Activated B cell treated with CpG ODN at 0.5 μM for 24 hours (primary cell): ENCODE data around the gene PSMC3. TPM values are rescaled to one million over a fixed set of nuclear protein-coding genes. Genes with fewer than 3 reads are reported as not detected.

ENCODE experiments used
- ATAC-seq: fragments of 200-7000 bp; cut with Tn5 transposase; one replicate; pipeline ENCODE4 v1.10.0; 2021; ENCODE audit warnings: low read depth, mild to moderate bottlenecking, moderate library complexity
- CTCF ChIA-PET: fragments of 350-600 bp; sonication (Branson Sonifier 250); formaldehyde crosslinking; loops from one replicate; lab custom pipeline; 2021; ENCODE audit warnings: antibody characterized with exemption; lab: Charles Lee
- POLR2A ChIA-PET: fragments of 350-600 bp; sonication (Branson Sonifier 250); formaldehyde crosslinking; loops from one replicate; lab custom pipeline; 2021; ENCODE audit warnings: antibody characterized with exemption; lab: Charles Lee
- DNase-seq: peaks from one replicate; pipeline ENCODE4 v3.0.0; 2022
- H3K27ac Mint-ChIP-seq: one replicate; pipeline ENCODE4 v1.8.0; 2020; ENCODE audit warnings: mixed read lengths
- H3K27me3 Mint-ChIP-seq: one replicate; pipeline ENCODE4 v1.8.0; 2021; ENCODE audit warnings: mixed read lengths
- H3K36me3 Mint-ChIP-seq: one replicate; pipeline ENCODE4 v1.8.0; 2021; ENCODE audit warnings: low read depth, mixed read lengths
- H3K4me1 Mint-ChIP-seq: one replicate; pipeline ENCODE4 v1.8.0; 2021; ENCODE audit warnings: mixed read lengths
- H3K4me3 Mint-ChIP-seq: one replicate; pipeline ENCODE4 v1.8.0; 2020; ENCODE audit warnings: mild to moderate bottlenecking, mixed read lengths
- H3K9me3 Mint-ChIP-seq: one replicate; pipeline ENCODE4 v1.8.0; 2020; ENCODE audit warnings: mixed read lengths
- intact Hi-C: fragments of 100-400 bp; cut with micrococcal nuclease; formaldehyde crosslinking; loops from one replicate; pipeline ENCODE4 v1.15.1; 2024
- total RNA-seq: library from RNA; stranded (reverse); gene quantifications from 2 replicates; pipeline ENCODE4 v1.2.3, GENCODE V29; 2022
- TF ChIP-seq, protein P1 (sequence below): fragments of 200-600 bp; IDR thresholded peaks from one replicate; pipeline ENCODE4 v1.8.0; 2022; ENCODE audit warnings: antibody characterized with exemption, mild to moderate bottlenecking

The PSMC3 gene
- total RNA-seq, 1 donor from 2014 or later = 101 TPM

DNA sequence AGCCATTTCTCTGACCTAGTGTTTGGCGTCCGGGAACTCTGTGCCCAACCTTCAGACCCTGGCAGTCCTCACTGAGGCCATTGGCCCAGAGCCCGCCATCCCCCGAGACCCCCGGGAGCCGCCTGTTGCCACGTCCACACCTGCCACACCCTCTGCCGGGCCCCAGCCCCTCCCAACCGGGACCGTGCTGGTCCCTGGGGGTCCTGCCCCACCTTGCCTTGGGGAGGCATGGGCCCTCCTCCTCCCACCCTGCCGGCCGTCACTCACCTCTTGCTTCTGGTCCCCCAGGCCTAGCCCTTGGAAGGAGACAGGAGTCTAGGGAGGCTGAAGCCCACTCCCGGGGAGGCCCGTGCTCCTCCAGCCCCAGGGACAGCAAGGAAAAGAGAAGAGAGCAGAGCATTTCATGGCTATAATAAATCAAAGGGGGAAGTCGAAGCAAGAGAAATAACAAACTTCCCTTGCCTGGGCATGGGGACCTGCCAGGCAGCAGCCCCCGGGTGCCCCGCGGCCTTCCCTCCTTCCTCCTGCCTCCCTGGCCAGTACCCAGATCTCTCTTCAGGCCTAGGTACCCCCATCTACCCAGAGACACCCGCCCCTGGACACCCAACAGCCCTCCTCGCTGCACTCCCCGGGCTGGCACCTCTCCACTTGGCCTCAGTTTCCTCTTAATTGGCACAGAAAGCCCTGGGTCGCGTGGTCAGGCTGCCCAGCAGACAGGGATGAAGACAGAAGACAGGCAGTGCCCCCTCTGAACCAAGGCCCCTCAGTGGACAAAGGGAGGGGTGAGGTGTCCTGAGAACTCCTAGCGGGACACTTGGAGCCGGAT, 30.8 kb downstream of the PSMC3 start:
- peak; percentile 5 for ATAC-seq
- TF ChIP-seq, protein P1, sequence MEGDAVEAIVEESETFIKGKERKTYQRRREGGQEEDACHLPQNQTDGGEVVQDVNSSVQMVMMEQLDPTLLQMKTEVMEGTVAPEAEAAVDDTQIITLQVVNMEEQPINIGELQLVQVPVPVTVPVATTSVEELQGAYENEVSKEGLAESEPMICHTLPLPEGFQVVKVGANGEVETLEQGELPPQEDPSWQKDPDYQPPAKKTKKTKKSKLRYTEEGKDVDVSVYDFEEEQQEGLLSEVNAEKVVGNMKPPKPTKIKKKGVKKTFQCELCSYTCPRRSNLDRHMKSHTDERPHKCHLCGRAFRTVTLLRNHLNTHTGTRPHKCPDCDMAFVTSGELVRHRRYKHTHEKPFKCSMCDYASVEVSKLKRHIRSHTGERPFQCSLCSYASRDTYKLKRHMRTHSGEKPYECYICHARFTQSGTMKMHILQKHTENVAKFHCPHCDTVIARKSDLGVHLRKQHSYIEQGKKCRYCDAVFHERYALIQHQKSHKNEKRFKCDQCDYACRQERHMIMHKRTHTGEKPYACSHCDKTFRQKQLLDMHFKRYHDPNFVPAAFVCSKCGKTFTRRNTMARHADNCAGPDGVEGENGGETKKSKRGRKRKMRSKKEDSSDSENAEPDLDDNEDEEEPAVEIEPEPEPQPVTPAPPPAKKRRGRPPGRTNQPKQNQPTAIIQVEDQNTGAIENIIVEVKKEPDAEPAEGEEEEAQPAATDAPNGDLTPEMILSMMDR = no peak
- intact Hi-C loops = no loop called here
- Mint-ChIP-seq H3K4me3 (peak overlapping the region; percentile 64), H3K36me3 (no peaks in the 10 kb centered on the region), H3K27ac (peak overlapping the region; percentile 95), H3K4me1 (peaks cover 71% of the 10 kb centered on the region), H3K9me3 (no peaks in the 10 kb centered on the region), H3K27me3 (no peaks in the 10 kb centered on the region)
- ChIA-PET POLR2A (interaction anchor here (0.5 to 9.3 kb wide), 15 partner anchors 10 to 1276 kb away, joined by 3 to 97 read pairs (median 5); partner anchors contain the start of genes ACP2, DDB2, PSMC3 and SLC39A13), CTCF (interaction anchor here (6.4 kb wide), 1 partner anchor 21 kb away, joined by 41 read pairs; no protein-coding TSS in a partner anchor)
- DNase-seq = peak; percentile 43

GRCh38 chr11:47394322-47395222, 31.7 kb downstream of the PSMC3 start:
- POLR2A ChIA-PET = interaction anchor here (0.5 to 9.3 kb wide), 19 partner anchors 11 to 1276 kb away, joined by 3 to 97 read pairs (median 4); partner anchors contain the start of genes ACP2, DDB2, PSMC3 and SLC39A13
- H3K4me3 Mint-ChIP-seq = peak overlapping the region; percentile 64
- H3K27me3 Mint-ChIP-seq = no peaks in the 10 kb centered on the region
- ATAC-seq (peak; percentile 81), DNase-seq (peak; percentile 56)
- H3K4me1 Mint-ChIP-seq = peaks cover 70% of the 10 kb centered on the region
- no peaks in the 10 kb centered on the region for H3K9me3 Mint-ChIP-seq
- H3K27ac Mint-ChIP-seq = peak overlapping the region; percentile 95
- H3K36me3 Mint-ChIP-seq = no peaks in the 10 kb centered on the region
- CTCF ChIA-PET = interaction anchor here (1.6 to 6.4 kb wide), 3 partner anchors 16 to 20 kb away, joined by 4 to 41 read pairs (median 6); partner anchors contain the start of gene SPI1
- TF ChIP-seq, protein P1 = no peak
- intact Hi-C loops = loop anchor here (1.0 kb wide), 3 partner anchors 14 to 32 kb away; partner anchors contain the start of genes PSMC3, SLC39A13 and SPI1

DNA sequence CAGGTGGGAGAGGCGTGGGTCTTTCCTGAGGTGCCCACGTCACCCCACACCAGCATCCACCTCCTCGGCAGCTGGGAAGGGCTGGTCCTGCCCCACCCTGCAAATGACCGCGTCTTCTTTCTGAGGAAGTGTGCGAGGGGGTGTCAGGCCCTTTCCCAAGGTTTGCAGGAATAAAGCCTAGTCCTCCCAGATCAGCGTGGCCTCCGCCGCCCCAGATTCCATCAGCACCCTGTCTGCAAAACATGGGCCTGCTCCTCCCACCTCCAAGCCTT, 32.3 kb downstream of the PSMC3 start:
- POLR2A ChIA-PET = interaction anchor here (0.5 to 9.3 kb wide), 12 partner anchors 7 to 217 kb away, joined by 4 to 97 read pairs (median 5); partner anchors contain the start of genes ACP2, DDB2, PSMC3 and SLC39A13
- intact Hi-C loops = loop anchor here (1.0 kb wide), 3 partner anchors 14 to 32 kb away; partner anchors contain the start of genes PSMC3, SLC39A13 and SPI1
- Mint-ChIP-seq H3K4me1 (peaks cover 69% of the 10 kb centered on the region), H3K9me3 (no peaks in the 10 kb centered on the region), H3K36me3 (no peaks in the 10 kb centered on the region), H3K27me3 (no peaks in the 10 kb centered on the region), H3K4me3 (peak overlapping the region; percentile 63), H3K27ac (peak overlapping the region; percentile 95)
- ATAC-seq (no peak), DNase-seq (no peak)
- CTCF ChIA-PET = interaction anchor here (1.6 to 6.4 kb wide), 3 partner anchors 16 to 20 kb away, joined by 4 to 41 read pairs (median 6); partner anchors contain the start of gene SPI1
- TF ChIP-seq, protein P1 = no peak

GRCh38 chr11:47393163-47394049, 32.8 kb downstream of the PSMC3 start:
- TF ChIP-seq, protein P1 = no peak
- DNase-seq (no peak), ATAC-seq (no peak)
- CTCF ChIA-PET = interaction anchor here (1.6 to 6.4 kb wide), 3 partner anchors 15 to 19 kb away, joined by 4 to 41 read pairs (median 6); partner anchors contain the start of gene SPI1
- peak overlapping the region; percentile 63 for H3K4me3 Mint-ChIP-seq
- POLR2A ChIA-PET = interaction anchor here (0.5 to 9.3 kb wide), 17 partner anchors 8 to 624 kb away, joined by 3 to 97 read pairs (median 5); partner anchors contain the start of genes ACP2, DDB2, PSMC3 and SLC39A13
- H3K4me1 Mint-ChIP-seq = peaks cover 67% of the 10 kb centered on the region
- H3K27me3 Mint-ChIP-seq = no peaks in the 10 kb centered on the region
- intact Hi-C loops = loop anchor here (1.0 kb wide), 3 partner anchors 15 to 33 kb away; partner anchors contain the start of genes PSMC3, SLC39A13 and SPI1
- no peaks in the 10 kb centered on the region for H3K36me3 Mint-ChIP-seq
- peak overlapping the region; percentile 95 for H3K27ac Mint-ChIP-seq
- H3K9me3 Mint-ChIP-seq = no peaks in the 10 kb centered on the region
